ENCODE results near the gene KIR3DL2. TPM values are rescaled to one million over a fixed set of nuclear protein-coding genes. Genes with fewer than 3 reads are reported as not detected.
"Not testable (repeated sequence)": the region's sequence is repeated elsewhere in the genome, so short reads cannot be mapped to it uniquely, and the experiment has no call there.

The KIR3DL2 gene
- total RNA-seq, 4 donors from 2014 or later: not detected

DNA sequence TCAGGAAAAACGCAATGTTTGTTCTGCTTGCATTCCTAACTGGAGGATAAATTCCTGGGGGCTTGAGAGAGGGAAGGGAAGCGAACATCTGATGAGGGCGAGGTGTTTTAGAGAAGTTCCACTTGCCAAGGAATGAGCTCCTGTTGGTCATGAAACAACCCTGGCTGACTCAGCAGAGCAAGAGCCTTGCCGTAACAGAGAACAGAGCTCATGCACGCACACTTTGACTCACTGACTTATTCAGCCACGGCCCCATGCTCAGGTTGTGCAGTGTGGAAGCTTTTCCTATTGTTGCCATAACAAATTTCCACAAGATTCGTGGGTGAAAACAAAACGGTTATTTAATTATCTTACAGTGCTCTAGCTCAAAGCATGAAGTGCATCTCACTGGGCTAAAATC is 7.1 kb upstream of the KIR3DL2 start:
- ATAC-seq; in situ Hi-C loops (cut with MboI; ENCODE audit: low sequenced_read_pairs in 4 of 4); H3K9me3 ChIP-seq; H3K4me3 ChIP-seq; DNase-seq; H3K27me3 ChIP-seq; H3K4me1 ChIP-seq; H3K36me3 ChIP-seq; H3K27ac ChIP-seq: not testable (repeated sequence)
- intact Hi-C loops (cut with DNase I; ENCODE audit: low total_unique reads): loop anchor here (10.0 kb wide), 1 partner anchor 68 kb away; no protein-coding TSS in a partner anchor

DNA sequence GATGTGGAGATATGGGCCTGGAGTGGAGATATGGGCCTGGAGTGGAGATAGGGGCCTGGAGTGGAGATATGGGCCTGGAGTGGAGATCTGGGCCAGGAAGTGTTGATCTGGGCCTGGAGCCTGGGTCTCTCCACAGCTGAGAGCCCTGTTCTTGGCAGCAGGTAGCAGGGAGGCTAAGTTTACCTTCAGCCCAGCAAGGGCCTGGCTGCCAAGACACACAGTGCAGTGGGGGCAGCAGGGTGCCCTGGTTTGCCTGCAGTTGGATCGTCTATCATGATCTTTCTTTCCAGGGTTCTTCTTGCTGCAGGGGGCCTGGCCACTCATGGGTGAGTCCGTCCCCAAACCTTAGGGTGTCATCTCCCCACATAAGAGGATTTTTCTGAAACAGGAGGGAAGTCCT is 687 bp downstream of the KIR3DL2 start:
- H3K27ac ChIP-seq: no peak overlapping the region
- DNase-seq (no peak), ATAC-seq (no peak)
- intact Hi-C loops (cut with DNase I; ENCODE audit: low total_unique reads) (no loop called here), in situ Hi-C loops (cut with MboI; ENCODE audit: low sequenced_read_pairs in 4 of 4) (no loop called here)
- TF ChIP-seq, protein P1, sequence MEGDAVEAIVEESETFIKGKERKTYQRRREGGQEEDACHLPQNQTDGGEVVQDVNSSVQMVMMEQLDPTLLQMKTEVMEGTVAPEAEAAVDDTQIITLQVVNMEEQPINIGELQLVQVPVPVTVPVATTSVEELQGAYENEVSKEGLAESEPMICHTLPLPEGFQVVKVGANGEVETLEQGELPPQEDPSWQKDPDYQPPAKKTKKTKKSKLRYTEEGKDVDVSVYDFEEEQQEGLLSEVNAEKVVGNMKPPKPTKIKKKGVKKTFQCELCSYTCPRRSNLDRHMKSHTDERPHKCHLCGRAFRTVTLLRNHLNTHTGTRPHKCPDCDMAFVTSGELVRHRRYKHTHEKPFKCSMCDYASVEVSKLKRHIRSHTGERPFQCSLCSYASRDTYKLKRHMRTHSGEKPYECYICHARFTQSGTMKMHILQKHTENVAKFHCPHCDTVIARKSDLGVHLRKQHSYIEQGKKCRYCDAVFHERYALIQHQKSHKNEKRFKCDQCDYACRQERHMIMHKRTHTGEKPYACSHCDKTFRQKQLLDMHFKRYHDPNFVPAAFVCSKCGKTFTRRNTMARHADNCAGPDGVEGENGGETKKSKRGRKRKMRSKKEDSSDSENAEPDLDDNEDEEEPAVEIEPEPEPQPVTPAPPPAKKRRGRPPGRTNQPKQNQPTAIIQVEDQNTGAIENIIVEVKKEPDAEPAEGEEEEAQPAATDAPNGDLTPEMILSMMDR (IDR thresholded peaks at IDR 0.05 in 4 of 5, conservative IDR thresholded peaks at IDR 0.05 in 1 of 5): no peak
- TF ChIP-seq POLR2A (IDR thresholded peaks at IDR 0.05): no peak
- H3K4me3 ChIP-seq: no peak overlapping the region
- H3K4me1 ChIP-seq: no peaks in the 10 kb centered on the region
- no peaks in the 10 kb centered on the region for H3K36me3 ChIP-seq
- no peaks in the 10 kb centered on the region for H3K9me3 ChIP-seq
- H3K27me3 ChIP-seq: no peaks in the 10 kb centered on the region

DNA sequence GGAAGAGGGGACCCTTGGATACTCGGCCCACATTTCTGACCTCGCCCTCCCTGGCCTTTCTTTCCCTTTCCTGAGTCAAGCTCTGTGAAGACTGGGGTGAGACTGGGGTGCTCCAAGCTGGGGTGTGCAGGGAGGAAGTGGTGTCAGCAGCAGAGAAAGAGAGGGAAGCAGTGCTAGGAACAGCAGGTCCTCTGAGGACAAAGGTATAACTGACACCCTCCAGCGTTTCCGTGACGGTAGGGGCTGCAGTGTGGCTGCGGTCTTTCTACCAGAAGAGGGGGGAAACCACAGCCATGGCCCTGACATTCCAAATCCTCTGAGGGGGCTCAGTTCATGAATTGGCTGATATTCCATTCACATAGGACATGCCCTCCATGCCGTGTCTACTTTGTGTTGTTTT is 1.1 kb downstream of the KIR3DL2 start:
- intact Hi-C loops (cut with DNase I; ENCODE audit: low total_unique reads): no loop called here
- H3K4me3 ChIP-seq: no peak overlapping the region
- no peak for DNase-seq
- H3K4me1 ChIP-seq: no peaks in the 10 kb centered on the region
- H3K36me3 ChIP-seq: no peaks in the 10 kb centered on the region
- H3K9me3 ChIP-seq: no peaks in the 10 kb centered on the region
- H3K27me3 ChIP-seq: no peaks in the 10 kb centered on the region
- H3K27ac ChIP-seq: no peak overlapping the region
- no peak for TF ChIP-seq POLR2A (IDR thresholded peaks at IDR 0.05)
- TF ChIP-seq, protein P1 (IDR thresholded peaks at IDR 0.05 in 4 of 5, conservative IDR thresholded peaks at IDR 0.05 in 1 of 5): no peak
- in situ Hi-C loops (cut with MboI; ENCODE audit: low sequenced_read_pairs in 4 of 4): no loop called here
- ATAC-seq: no peak

DNA sequence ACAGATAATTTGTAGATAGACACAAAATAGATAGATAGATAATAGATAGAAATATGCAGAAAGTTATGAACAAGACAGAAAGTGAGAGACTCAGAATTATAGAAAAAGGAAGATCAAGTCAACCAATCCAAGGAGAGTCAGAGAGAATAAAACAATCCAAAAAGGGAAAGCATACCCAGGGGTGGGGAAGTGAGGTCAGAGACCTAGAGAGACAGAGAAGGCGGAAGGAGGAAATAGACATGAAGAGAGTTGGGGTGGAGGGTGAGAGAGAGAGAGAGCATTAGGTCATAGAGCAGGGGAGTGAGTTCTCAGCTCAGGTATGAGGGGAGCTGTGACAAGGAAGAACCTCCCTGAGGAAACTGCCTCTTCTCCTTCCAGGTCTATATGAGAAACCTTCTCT is 5.0 kb downstream of the KIR3DL2 start:
- H3K36me3 ChIP-seq; DNase-seq; in situ Hi-C loops (cut with MboI; ENCODE audit: low sequenced_read_pairs in 4 of 4); H3K4me3 ChIP-seq; H3K4me1 ChIP-seq; H3K9me3 ChIP-seq; H3K27me3 ChIP-seq; intact Hi-C loops (cut with DNase I; ENCODE audit: low total_unique reads); H3K27ac ChIP-seq; ATAC-seq: not testable (repeated sequence)

DNA sequence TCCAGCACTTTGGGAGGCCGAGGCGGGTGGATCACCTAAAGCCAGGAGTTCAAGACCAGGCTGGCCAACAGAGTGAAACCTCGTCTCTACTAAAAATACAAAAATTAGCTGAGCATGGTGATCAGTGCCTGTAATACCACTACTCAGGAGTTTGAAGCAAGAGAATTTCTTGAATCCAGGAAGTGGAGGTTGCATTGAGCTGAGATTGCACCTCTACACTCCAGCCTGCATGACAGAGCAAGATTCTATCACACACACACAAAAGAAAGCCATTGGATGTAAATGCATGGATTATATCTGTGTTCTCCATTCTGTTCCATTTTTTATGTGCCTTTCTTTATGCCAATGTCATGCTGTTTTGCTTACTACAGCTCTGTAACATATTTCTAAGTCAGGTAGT is 8.2 kb downstream of the KIR3DL2 start:
- H3K27ac ChIP-seq; H3K9me3 ChIP-seq; ATAC-seq; H3K4me1 ChIP-seq; in situ Hi-C loops (cut with MboI; ENCODE audit: low sequenced_read_pairs in 4 of 4); H3K36me3 ChIP-seq; H3K27me3 ChIP-seq; intact Hi-C loops (cut with DNase I; ENCODE audit: low total_unique reads); H3K4me3 ChIP-seq; DNase-seq: not testable (repeated sequence)

DNA sequence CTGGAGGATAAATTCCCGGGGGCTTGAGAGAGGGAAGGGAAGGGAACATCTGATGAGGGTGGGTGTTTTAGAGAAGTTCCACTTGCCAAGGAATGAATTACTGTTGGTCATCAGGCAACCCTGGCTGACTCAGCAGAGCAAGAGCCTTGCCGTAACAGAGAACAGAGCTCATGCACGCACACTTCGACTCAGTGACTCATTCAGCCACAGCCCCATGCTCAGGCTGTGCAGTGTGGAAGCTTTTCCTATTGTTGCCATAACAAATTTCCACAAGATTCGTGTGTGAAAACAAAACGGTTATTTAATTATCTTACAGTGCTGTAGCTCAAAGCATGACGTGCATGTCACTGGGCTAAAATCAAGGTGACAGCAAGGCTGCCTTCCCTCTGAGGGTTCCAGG is 9.2 kb downstream of the KIR3DL2 start:
- ATAC-seq; H3K27me3 ChIP-seq; H3K36me3 ChIP-seq; in situ Hi-C loops (cut with MboI; ENCODE audit: low sequenced_read_pairs in 4 of 4); intact Hi-C loops (cut with DNase I; ENCODE audit: low total_unique reads); H3K4me1 ChIP-seq; H3K27ac ChIP-seq; H3K9me3 ChIP-seq; DNase-seq; H3K4me3 ChIP-seq: not testable (repeated sequence)

DNA sequence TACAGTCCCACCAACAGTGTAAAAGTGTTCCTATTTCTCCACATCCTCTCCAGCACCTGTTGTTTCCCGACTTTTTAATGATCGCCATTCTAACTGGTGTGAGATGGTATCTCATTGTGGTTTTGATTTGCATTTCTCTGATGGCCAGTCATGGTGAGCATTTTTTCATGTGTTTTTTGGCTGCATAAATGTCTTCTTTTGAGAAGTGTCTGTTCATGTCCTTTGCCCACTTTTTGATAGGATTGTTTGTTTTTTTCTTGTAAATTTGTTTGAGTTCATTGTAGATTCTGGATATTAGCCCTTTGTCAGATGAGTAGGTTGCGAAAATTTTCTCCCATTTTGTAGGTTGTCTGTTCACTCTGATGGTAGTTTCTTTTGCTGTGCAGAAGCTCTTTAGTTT is 13.2 kb downstream of the KIR3DL2 start:
- H3K4me1 ChIP-seq; H3K4me3 ChIP-seq; in situ Hi-C loops (cut with MboI; ENCODE audit: low sequenced_read_pairs in 4 of 4); H3K27ac ChIP-seq; H3K36me3 ChIP-seq; ATAC-seq; DNase-seq; H3K9me3 ChIP-seq; H3K27me3 ChIP-seq; intact Hi-C loops (cut with DNase I; ENCODE audit: low total_unique reads): not testable (repeated sequence)
